Activated T-helper 1 cell treated with anti-CD3 and anti-CD28 coated beads, Interleukin-12 subunit alpha, Interleukin-12 subunit beta, Interleukin-2, Interleukin-4 antibody, amounts not matched to agents 30 ng/mL and 10 ng/mL and 1 ng/mL, durations not matched to agents 14 hours and 24 hours and 36 hours (primary cell): ENCODE measurements around the gene CERCAM. TPM values are rescaled to one million over a fixed set of nuclear protein-coding genes. Genes with fewer than 3 reads are reported as not detected.

Experiments
- DNase-seq: peaks from one replicate; pipeline ENCODE4 v3.0.0; 2021; ENCODE audit warnings: low spot score
- H3K27ac Mint-ChIP-seq: one replicate; pipeline ENCODE4 v1.8.0; 2021; ENCODE audit warnings: mild to moderate bottlenecking, mixed read lengths
- H3K27me3 Mint-ChIP-seq: one replicate; pipeline ENCODE4 v1.8.0; 2022; ENCODE audit warnings: mild to moderate bottlenecking, moderate library complexity, mixed read lengths; ENCODE audit not compliant: insufficient read depth
- H3K36me3 Mint-ChIP-seq: one replicate; pipeline ENCODE4 v1.8.0; 2021; ENCODE audit warnings: low read depth, mixed read lengths
- H3K4me1 Mint-ChIP-seq: one replicate; pipeline ENCODE4 v1.8.0; 2021; ENCODE audit warnings: low read depth, mixed read lengths
- H3K4me3 Mint-ChIP-seq: one replicate; pipeline ENCODE4 v1.8.0; 2021; ENCODE audit warnings: mild to moderate bottlenecking, moderate library complexity, mixed read lengths
- H3K9me3 Mint-ChIP-seq: one replicate; pipeline ENCODE4 v1.8.0; 2021; ENCODE audit warnings: mixed read lengths
- intact Hi-C: fragments of 100-400 bp; cut with micrococcal nuclease; formaldehyde crosslinking; loops from one replicate; pipeline ENCODE4 v1.15.1; 2024
- total RNA-seq: library from RNA; stranded (reverse); gene quantifications from 2 replicates; pipeline ENCODE4 v1.2.3, GENCODE V29; 2022

Gene CERCAM
- total RNA-seq, result 0.86 and 1.6 TPM in 2 replicates

GRCh38 chr9:128420651-128421481, at the start of gene CERCAM:
TSS of gene CERCAM (plus strand) at chr9:128420857. CDS start at chr9:128420878, 21 bp downstream.
- Mint-ChIP-seq H3K36me3 (no peaks in the 10 kb centered on the region), H3K4me3 (peak within 1 kb of the TSS; percentile 78), H3K9me3 (no peaks in the 10 kb centered on the region), H3K27me3 (peaks cover 40% of the 10 kb centered on the region), H3K27ac (no peak within 1 kb of the TSS), H3K4me1 (peaks cover 16% of the 10 kb centered on the region)
- intact Hi-C loops, result loop anchor here (1.0 to 2.0 kb wide), 4 partner anchors 35 to 99 kb away; partner anchors contain the start of genes COQ4, ODF2, TRUB2 and URM1
- peak; percentile 26 for DNase-seq

- intact Hi-C loops, result loop anchor here (1.0 to 5.0 kb wide), 11 partner anchors 9 to 1431 kb away; partner anchors contain the start of genes CERCAM, COQ4, GLE1 and GOLGA2
- Mint-ChIP-seq H3K9me3 (no peaks in the 10 kb centered on the region), H3K36me3 (peaks cover 14% of the 10 kb centered on the region), H3K4me1 (peaks cover 33% of the 10 kb centered on the region), H3K27me3 (no peaks in the 10 kb centered on the region), H3K27ac (peak overlapping the region; percentile 94), H3K4me3 (peak overlapping the region; percentile 96)
- no peak for DNase-seq
These were observed 49.0 kb upstream of the CERCAM start for GRCh38 chr9:128371630-128372117.

GRCh38 chr9:128372188-128372641, 48.4 kb upstream of the CERCAM start:
- Mint-ChIP-seq H3K4me3 (peak overlapping the region; percentile 96), H3K27me3 (no peaks in the 10 kb centered on the region), H3K27ac (peak overlapping the region; percentile 94), H3K9me3 (no peaks in the 10 kb centered on the region), H3K36me3 (peaks cover 14% of the 10 kb centered on the region), H3K4me1 (peaks cover 33% of the 10 kb centered on the region)
- intact Hi-C loops, result loop anchor here (5.0 kb wide), 1 partner anchor 1430 kb away; the partner anchor contains the start of gene TOR1B
- no peak for DNase-seq

GRCh38 chr9:128372784-128373183, 47.9 kb upstream of the CERCAM start:
- intact Hi-C loops, result loop anchor here (5.0 kb wide), 1 partner anchor 1430 kb away; the partner anchor contains the start of gene TOR1B
- Mint-ChIP-seq H3K4me1 (peaks cover 33% of the 10 kb centered on the region), H3K36me3 (peaks cover 14% of the 10 kb centered on the region), H3K27ac (peak overlapping the region; percentile 40), H3K9me3 (no peaks in the 10 kb centered on the region), H3K27me3 (no peaks in the 10 kb centered on the region), H3K4me3 (peak overlapping the region; percentile 96)
- DNase-seq, result no peak

GRCh38 chr9:128374221-128374675, 46.4 kb upstream of the CERCAM start:
- DNase-seq, result no peak
- H3K27ac Mint-ChIP-seq, result no peak overlapping the region

GRCh38 chr9:128375865-128376264, 44.8 kb upstream of the CERCAM start:
- H3K27me3 Mint-ChIP-seq, result no peaks in the 10 kb centered on the region
- intact Hi-C loops, result no loop called here
- no peak overlapping the region for H3K27ac Mint-ChIP-seq
- H3K4me3 Mint-ChIP-seq, result no peak overlapping the region
- DNase-seq, result no peak
- H3K9me3 Mint-ChIP-seq, result no peaks in the 10 kb centered on the region
- peaks cover 22% of the 10 kb centered on the region for H3K36me3 Mint-ChIP-seq
- peaks cover 23% of the 10 kb centered on the region for H3K4me1 Mint-ChIP-seq

More at GRCh38 chr9:128374221-128374675, 46.4 kb upstream of the CERCAM start:
- no peaks in the 10 kb centered on the region for H3K27me3 Mint-ChIP-seq
- no peak overlapping the region for H3K4me3 Mint-ChIP-seq
- no peaks in the 10 kb centered on the region for H3K9me3 Mint-ChIP-seq
- intact Hi-C loops, result loop anchor here (5.0 kb wide), 1 partner anchor 1428 kb away; the partner anchor contains the start of gene TOR1B
- peaks cover 18% of the 10 kb centered on the region for H3K36me3 Mint-ChIP-seq
- peaks cover 33% of the 10 kb centered on the region for H3K4me1 Mint-ChIP-seq

GRCh38 chr9:128382261-128382660, 38.4 kb upstream of the CERCAM start:
- Mint-ChIP-seq H3K36me3 (peaks cover 11% of the 10 kb centered on the region), H3K9me3 (no peaks in the 10 kb centered on the region), H3K4me1 (no peaks in the 10 kb centered on the region), H3K27ac (no peak overlapping the region), H3K4me3 (no peak overlapping the region), H3K27me3 (no peaks in the 10 kb centered on the region)
- no peak for DNase-seq
- intact Hi-C loops, result no loop called here

GRCh38 chr9:128383007-128383753, 37.5 kb upstream of the CERCAM start:
- H3K4me1 Mint-ChIP-seq, result no peaks in the 10 kb centered on the region
- no peaks in the 10 kb centered on the region for H3K27me3 Mint-ChIP-seq
- intact Hi-C loops, result no loop called here
- no peak overlapping the region for H3K4me3 Mint-ChIP-seq
- H3K36me3 Mint-ChIP-seq, result peaks cover 11% of the 10 kb centered on the region
- no peak overlapping the region for H3K27ac Mint-ChIP-seq
- DNase-seq, result no peak
- H3K9me3 Mint-ChIP-seq, result no peaks in the 10 kb centered on the region

GRCh38 chr9:128383791-128384190, 36.9 kb upstream of the CERCAM start:
- no peak overlapping the region for H3K4me3 Mint-ChIP-seq
- no peak for DNase-seq
- H3K9me3 Mint-ChIP-seq, result no peaks in the 10 kb centered on the region
- peaks cover 9% of the 10 kb centered on the region for H3K36me3 Mint-ChIP-seq
- no peaks in the 10 kb centered on the region for H3K27me3 Mint-ChIP-seq
- no peak overlapping the region for H3K27ac Mint-ChIP-seq
- intact Hi-C loops, result no loop called here
- no peaks in the 10 kb centered on the region for H3K4me1 Mint-ChIP-seq

GRCh38 chr9:128384801-128385495, 35.7 kb upstream of the CERCAM start:
- Mint-ChIP-seq H3K27me3 (no peaks in the 10 kb centered on the region), H3K4me1 (no peaks in the 10 kb centered on the region), H3K36me3 (peaks cover 8% of the 10 kb centered on the region), H3K4me3 (no peak overlapping the region), H3K9me3 (no peaks in the 10 kb centered on the region), H3K27ac (no peak overlapping the region)
- intact Hi-C loops, result no loop called here
- DNase-seq, result no peak

GRCh38 chr9:128385496-128386460, 34.9 kb upstream of the CERCAM start:
- no peak overlapping the region for H3K27ac Mint-ChIP-seq
- no peak for DNase-seq
- H3K4me3 Mint-ChIP-seq, result no peak overlapping the region
- H3K4me1 Mint-ChIP-seq, result no peaks in the 10 kb centered on the region
- intact Hi-C loops, result no loop called here
- no peaks in the 10 kb centered on the region for H3K27me3 Mint-ChIP-seq
- H3K36me3 Mint-ChIP-seq, result peaks cover 5% of the 10 kb centered on the region
- no peaks in the 10 kb centered on the region for H3K9me3 Mint-ChIP-seq
